Activated gamma-delta T cell (primary cell): Measurements from ENCODE around the gene LPAR6.
"Not testable (repeated sequence)": the region's sequence is repeated elsewhere in the genome, so short reads cannot be mapped to it uniquely, and the experiment has no call there.

Experiments used
- DNase-seq: peaks from one replicate; lab custom pipeline; 2025; lab: John Stamatoyannopoulos, UW
- total RNA-seq, 2 donors: gene quantifications; one replicate each; lab custom pipeline; 2026; lab: John Stamatoyannopoulos, UW

Gene LPAR6
- 227 to 373 reads per million in 2 donors for total RNA-seq

- DNase-seq = no peak
Measured at GRCh38 chr13:48412881-48413351, at the start of gene LPAR6. Gene LPAR6, minus strand, starts transcription at chr13:48413113. Its CDS starts 690 bp downstream, at chr13:48412423.

GRCh38 chr13:48457578-48458242 lies 44.8 kb upstream of the LPAR6 start:
- DNase-seq = no peak

- DNase-seq = no peak
Measured at GRCh38 chr13:48456546-48456945, 43.6 kb upstream of the LPAR6 start.

- DNase-seq = not testable (repeated sequence)
Measured at GRCh38 chr13:48451196-48451595, 38.3 kb upstream of the LPAR6 start.

- DNase-seq = no peak
Measured at GRCh38 chr13:48449656-48450055, 36.7 kb upstream of the LPAR6 start.

GRCh38 chr13:48448959-48449614 lies 36.2 kb upstream of the LPAR6 start:
- DNase-seq = no peak

- no peak for DNase-seq
Measured at GRCh38 chr13:48448285-48448958, 35.5 kb upstream of the LPAR6 start.

- DNase-seq = no peak
Measured at GRCh38 chr13:48446464-48446863, 33.6 kb upstream of the LPAR6 start.

GRCh38 chr13:48443442-48444208 lies 30.7 kb upstream of the LPAR6 start:
- no peak for DNase-seq

- no peak for DNase-seq
Measured at GRCh38 chr13:48437371-48437770, 24.5 kb upstream of the LPAR6 start.

- DNase-seq = no peak
Measured at GRCh38 chr13:48436661-48437288, 23.9 kb upstream of the LPAR6 start.

GRCh38 chr13:48434200-48434599 lies 21.3 kb upstream of the LPAR6 start:
- no peak for DNase-seq

GRCh38 chr13:48431987-48432615 lies 19.2 kb upstream of the LPAR6 start:
- DNase-seq = no peak

- no peak for DNase-seq
Measured at GRCh38 chr13:48431431-48431830, 18.5 kb upstream of the LPAR6 start.

- no peak for DNase-seq
Measured at GRCh38 chr13:48429886-48430285, 17.0 kb upstream of the LPAR6 start.

- DNase-seq = no peak
Measured at GRCh38 chr13:48429036-48429435, 16.1 kb upstream of the LPAR6 start.

GRCh38 chr13:48426755-48427298 lies 13.9 kb upstream of the LPAR6 start:
- DNase-seq = not testable (repeated sequence)

GRCh38 chr13:48426052-48426451 lies 13.1 kb upstream of the LPAR6 start:
- no peak for DNase-seq

GRCh38 chr13:48424212-48424611 lies 11.3 kb upstream of the LPAR6 start:
- DNase-seq = no peak

GRCh38 chr13:48422003-48422402 lies 9.1 kb upstream of the LPAR6 start:
- not testable (repeated sequence) for DNase-seq

- no peak for DNase-seq
Measured at GRCh38 chr13:48415516-48415915, 2.6 kb upstream of the LPAR6 start.
